Fibroblast of skin of right biceps (primary cell): ENCODE results near the gene SSR4.

Experiments
- DNase-seq: peaks from one replicate; pipeline ENCODE4 v3.0.0-alpha.2; 2013

Gene SSR4

GRCh38 chrX:153769865-153770600 lies 24.4 kb upstream of the SSR4 start:
- DNase-seq: no peak

GRCh38 chrX:153770601-153771414 lies 23.7 kb upstream of the SSR4 start:
- DNase-seq: no peak

- no peak for DNase-seq
Measured at GRCh38 chrX:153771415-153772315, 22.8 kb upstream of the SSR4 start.

GRCh38 chrX:153772316-153773217 lies 21.9 kb upstream of the SSR4 start:
- no peak for DNase-seq

- DNase-seq: no peak
Measured at GRCh38 chrX:153773218-153773611, 21.3 kb upstream of the SSR4 start.

GRCh38 chrX:153773741-153774575 lies 20.5 kb upstream of the SSR4 start:
- DNase-seq: no peak

- no peak for DNase-seq
Measured at GRCh38 chrX:153774576-153775292, 19.7 kb upstream of the SSR4 start.

- no peak for DNase-seq
Measured at GRCh38 chrX:153775293-153776119, 19.0 kb upstream of the SSR4 start.

GRCh38 chrX:153776120-153776599 lies 18.3 kb upstream of the SSR4 start:
- no peak for DNase-seq

GRCh38 chrX:153776611-153777045 lies 17.8 kb upstream of the SSR4 start:
- no peak for DNase-seq

- DNase-seq: no peak
Measured at GRCh38 chrX:153777261-153778090, 17.0 kb upstream of the SSR4 start.

GRCh38 chrX:153778181-153778580 lies 16.3 kb upstream of the SSR4 start:
- DNase-seq: no peak

GRCh38 chrX:153778684-153779101 lies 15.8 kb upstream of the SSR4 start:
- DNase-seq: no peak

- DNase-seq: no peak
Measured at GRCh38 chrX:153779891-153780677, 14.4 kb upstream of the SSR4 start.

GRCh38 chrX:153780678-153781427 lies 13.6 kb upstream of the SSR4 start, which contains the start of gene SRPK3:
SRPK3 (plus strand) TSS chrX:153781041; CDS start chrX:153781087, 46 bp downstream.
- peak; percentile 6 for DNase-seq

GRCh38 chrX:153781428-153782047 lies 12.9 kb upstream of the SSR4 start:
- no peak for DNase-seq
